Thyroid gland (tissue), 4 donors: ENCODE measurements around the gene CNTN2. TPM values are rescaled to one million over a fixed set of nuclear protein-coding genes. Genes with fewer than 3 reads are reported as not detected.

ENCODE experiments used
- DNase-seq, 2 donors: peaks; one replicate each; pipeline ENCODE4 v3.0.0-alpha.2; 2019
- H3K27ac ChIP-seq, 3 donors: fragments of 200-600 bp; sonication (generic); 1 replicate in 2 of 3; 2 replicates in 1 of 3; pipeline ENCODE4 v1.5.1; 2016 to 2019; ENCODE audit warnings: mild to moderate bottlenecking in 1 of 3, moderate library complexity in 1 of 3
- H3K27me3 ChIP-seq: fragments of 200-600 bp; sonication (generic); one replicate; pipeline ENCODE4 v1.5.1; 2019
- H3K36me3 ChIP-seq, 2 donors: fragments of 200-600 bp; sonication (generic); one replicate each; pipeline ENCODE4 v1.5.1; 2016 to 2019
- H3K4me1 ChIP-seq, 2 donors: fragments of 200-600 bp; sonication (generic); one replicate each; pipeline ENCODE4 v1.5.1; 2017 to 2019
- H3K4me3 ChIP-seq, 3 donors: fragments of 200-600 bp; sonication (generic); replicated peaks in 1 of 3; 1 replicate in 2 of 3; 2 replicates in 1 of 3; pipeline ENCODE4 v1.5.1; 2016; ENCODE audit warnings: mild to moderate bottlenecking in 1 of 3
- H3K9me3 ChIP-seq: fragments of 200-600 bp; sonication (generic); one replicate; pipeline ENCODE4 v1.5.1; 2017
- CTCF ChIP-seq, 6 experiments: fragments of 200-600 bp in 3 of 6; fragments of 450-650 bp in 3 of 6; sonication (generic) in 3 of 6; IDR thresholded peaks; one replicate each; pipeline ENCODE4 v1.5.1; 2016 to 2019; ENCODE audit warnings: antibody characterized with exemption in 6 of 6, mild to moderate bottlenecking in 2 of 6, inconsistent platforms in 1 of 6, moderate library complexity in 1 of 6
- POLR2A ChIP-seq, 2 donors: fragments of 450-650 bp; IDR thresholded peaks; one replicate each; pipeline ENCODE4 v1.6.1; 2017; ENCODE audit warnings: antibody characterized with exemption in 2 of 2, mild to moderate bottlenecking in 2 of 2, moderate library complexity in 1 of 2
- WGBS, 2 donors: methylation state at CpG; one replicate each; pipeline ENCODE4 v1.1.5; 2017; 5-methylcytosine and 5-hydroxymethylcytosine counted together
- intact Hi-C: fragments of 100-400 bp; cut with DNase I; formaldehyde crosslinking; loops from one replicate; pipeline ENCODE4 v1.15.1; 2023
- total RNA-seq, 4 donors: library from RNA; depleted of rRNA; stranded (reverse); fragments of >200 nt; gene quantifications; one replicate each; pipeline ENCODE4 v1.2.3, GENCODE V29; 2016

The CNTN2 gene
- total RNA-seq, 4 donors from 2014 or later, result 0.20 to 0.45 (median 0.27) TPM; not detected in 1

- Histone ChIP-seq H3K36me3 (no peaks in the 10 kb centered on the region), H3K27ac (no peak overlapping the region), H3K27me3 (no peaks in the 10 kb centered on the region), H3K4me1 (no peaks in the 10 kb centered on the region), H3K9me3 (no peaks in the 10 kb centered on the region), H3K4me3 (no peak overlapping the region)
- no peak for DNase-seq
- WGBS, 2 donors, result 95 to 96% methylated on average over 14 of the region's 14 CpGs
- intact Hi-C loops, result no loop called here
- no peak for TF ChIP-seq POLR2A (IDR thresholded peaks at IDR 0.05)
- TF ChIP-seq CTCF (IDR thresholded peaks at IDR 0.05), result no peak
Observed at GRCh38 chr1:205001162-205001561, 41.9 kb upstream of the CNTN2 start.

DNA sequence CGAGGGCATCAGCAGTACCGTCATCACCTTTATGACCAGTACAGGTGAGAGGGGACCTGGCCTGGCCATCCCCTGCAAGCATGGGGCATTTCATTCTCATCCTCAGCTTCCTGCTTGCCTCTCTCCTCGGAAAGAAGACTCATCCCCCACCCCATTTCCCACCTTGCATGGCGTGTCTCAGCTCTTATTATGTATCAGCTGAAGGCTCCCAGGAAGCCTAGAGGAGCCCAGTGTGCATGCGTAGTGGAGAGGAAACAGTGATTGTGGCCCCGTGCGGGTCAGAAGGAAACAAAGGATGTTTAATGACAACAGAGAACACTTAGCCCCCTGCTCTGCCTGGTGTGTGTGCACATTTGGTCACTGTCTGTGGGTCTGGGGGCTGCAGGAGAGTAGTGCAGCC, 40.3 kb upstream of the CNTN2 start:
- H3K36me3 ChIP-seq, result no peaks in the 10 kb centered on the region
- H3K4me3 ChIP-seq, result no peak overlapping the region
- H3K4me1 ChIP-seq, result no peaks in the 10 kb centered on the region
- intact Hi-C loops, result no loop called here
- no peak for DNase-seq
- 88 to 89% methylated on average over 7 of the region's 7 CpGs for WGBS, 2 donors
- H3K27ac ChIP-seq, result no peak overlapping the region
- H3K9me3 ChIP-seq, result no peaks in the 10 kb centered on the region
- TF ChIP-seq POLR2A (IDR thresholded peaks at IDR 0.05) (no peak), CTCF (IDR thresholded peaks at IDR 0.05) (no peak)
- no peaks in the 10 kb centered on the region for H3K27me3 ChIP-seq

GRCh38 chr1:205003358-205004131, 39.5 kb upstream of the CNTN2 start:
- no peak for DNase-seq
- intact Hi-C loops, result no loop called here
- no peaks in the 10 kb centered on the region for H3K9me3 ChIP-seq
- no peaks in the 10 kb centered on the region for H3K36me3 ChIP-seq
- no peaks in the 10 kb centered on the region for H3K4me1 ChIP-seq
- H3K27me3 ChIP-seq, result no peaks in the 10 kb centered on the region
- WGBS, 2 donors, result 66 to 74% methylated on average over 10 of the region's 10 CpGs
- no peak overlapping the region for H3K27ac ChIP-seq
- TF ChIP-seq CTCF (IDR thresholded peaks at IDR 0.05), result no peak
- no peak for TF ChIP-seq POLR2A (IDR thresholded peaks at IDR 0.05)
- no peak overlapping the region for H3K4me3 ChIP-seq

GRCh38 chr1:205004351-205004750, 38.7 kb upstream of the CNTN2 start:
- no peaks in the 10 kb centered on the region for H3K9me3 ChIP-seq
- intact Hi-C loops, result no loop called here
- TF ChIP-seq CTCF (IDR thresholded peaks at IDR 0.05), result no peak
- no peaks in the 10 kb centered on the region for H3K4me1 ChIP-seq
- H3K27me3 ChIP-seq, result no peaks in the 10 kb centered on the region
- no peak for DNase-seq
- H3K27ac ChIP-seq, result no peak overlapping the region
- no peaks in the 10 kb centered on the region for H3K36me3 ChIP-seq
- WGBS, 2 donors, result 61 to 62% methylated on average over 3 of the region's 3 CpGs
- no peak overlapping the region for H3K4me3 ChIP-seq

GRCh38 chr1:205008896-205009295, 34.1 kb upstream of the CNTN2 start:
- no peaks in the 10 kb centered on the region for H3K27me3 ChIP-seq
- no peaks in the 10 kb centered on the region for H3K36me3 ChIP-seq
- H3K27ac ChIP-seq, result no peak overlapping the region
- no peak overlapping the region for H3K4me3 ChIP-seq
- intact Hi-C loops, result no loop called here
- 87 to 89% methylated on average over 7 to 8 of the region's 8 CpGs for WGBS, 2 donors
- no peaks in the 10 kb centered on the region for H3K9me3 ChIP-seq
- no peak for DNase-seq
- TF ChIP-seq CTCF (IDR thresholded peaks at IDR 0.05) (no peak), POLR2A (IDR thresholded peaks at IDR 0.05) (no peak)
- H3K4me1 ChIP-seq, result peaks cover 9 to 17% of the 10 kb centered on the region in 2 donors
